C4-2B (cell line): Measurements from ENCODE around the gene PBRM1.

Experiments
- H3K27ac ChIP-seq: fragments of 450-650 bp; 2 replicates; pipeline ENCODE4 v1.5.1; 2017
- ZFX ChIP-seq: fragments of 450-650 bp; IDR thresholded peaks from 2 replicates; pipeline ENCODE4 v1.6.1; 2017
- TF ChIP-seq, protein P1 (sequence below): fragments of 450-650 bp; conservative IDR thresholded peaks from 2 replicates; pipeline ENCODE4 v1.5.1; 2017; ENCODE audit warnings: mild to moderate bottlenecking

PBRM1 gene

DNA sequence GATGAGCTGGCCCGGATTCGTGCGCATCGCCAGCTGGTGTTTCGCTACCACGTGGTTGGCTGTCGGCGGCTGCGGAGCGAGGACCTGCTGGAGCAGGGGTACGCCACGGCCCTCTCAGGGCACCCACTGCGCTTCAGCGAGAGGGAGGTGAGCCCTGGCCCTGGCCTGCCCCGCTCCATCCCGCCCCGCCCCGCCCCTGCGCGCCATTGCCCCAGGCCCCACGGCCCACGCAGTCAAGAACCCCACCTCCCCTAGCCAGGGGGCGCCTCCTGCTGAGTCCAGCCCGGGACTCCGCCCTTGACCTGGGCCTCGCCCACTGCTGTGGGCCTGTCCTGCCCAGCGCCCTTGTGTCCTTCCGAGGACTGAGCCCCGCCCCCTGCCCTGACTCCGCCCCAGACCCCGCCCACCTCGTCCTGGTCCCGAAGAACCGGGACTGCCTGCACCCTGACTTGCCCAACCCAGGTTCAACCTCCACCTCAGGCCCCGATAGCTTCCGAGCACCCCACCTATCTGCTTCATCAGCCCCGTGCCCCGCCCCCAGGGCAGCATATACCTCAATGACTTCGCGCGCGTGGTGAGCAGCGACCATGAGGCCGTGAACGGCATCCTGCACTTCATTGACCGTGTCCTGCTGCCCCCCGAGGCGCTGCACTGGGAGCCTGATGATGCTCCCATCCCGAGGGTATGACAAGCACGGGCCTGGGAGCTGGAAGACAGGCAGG is 166.8 kb downstream of the PBRM1 start:
- no peak overlapping the region for H3K27ac ChIP-seq
- TF ChIP-seq ZFX, result no peak
- TF ChIP-seq, protein P1, sequence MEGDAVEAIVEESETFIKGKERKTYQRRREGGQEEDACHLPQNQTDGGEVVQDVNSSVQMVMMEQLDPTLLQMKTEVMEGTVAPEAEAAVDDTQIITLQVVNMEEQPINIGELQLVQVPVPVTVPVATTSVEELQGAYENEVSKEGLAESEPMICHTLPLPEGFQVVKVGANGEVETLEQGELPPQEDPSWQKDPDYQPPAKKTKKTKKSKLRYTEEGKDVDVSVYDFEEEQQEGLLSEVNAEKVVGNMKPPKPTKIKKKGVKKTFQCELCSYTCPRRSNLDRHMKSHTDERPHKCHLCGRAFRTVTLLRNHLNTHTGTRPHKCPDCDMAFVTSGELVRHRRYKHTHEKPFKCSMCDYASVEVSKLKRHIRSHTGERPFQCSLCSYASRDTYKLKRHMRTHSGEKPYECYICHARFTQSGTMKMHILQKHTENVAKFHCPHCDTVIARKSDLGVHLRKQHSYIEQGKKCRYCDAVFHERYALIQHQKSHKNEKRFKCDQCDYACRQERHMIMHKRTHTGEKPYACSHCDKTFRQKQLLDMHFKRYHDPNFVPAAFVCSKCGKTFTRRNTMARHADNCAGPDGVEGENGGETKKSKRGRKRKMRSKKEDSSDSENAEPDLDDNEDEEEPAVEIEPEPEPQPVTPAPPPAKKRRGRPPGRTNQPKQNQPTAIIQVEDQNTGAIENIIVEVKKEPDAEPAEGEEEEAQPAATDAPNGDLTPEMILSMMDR, result no peak

DNA sequence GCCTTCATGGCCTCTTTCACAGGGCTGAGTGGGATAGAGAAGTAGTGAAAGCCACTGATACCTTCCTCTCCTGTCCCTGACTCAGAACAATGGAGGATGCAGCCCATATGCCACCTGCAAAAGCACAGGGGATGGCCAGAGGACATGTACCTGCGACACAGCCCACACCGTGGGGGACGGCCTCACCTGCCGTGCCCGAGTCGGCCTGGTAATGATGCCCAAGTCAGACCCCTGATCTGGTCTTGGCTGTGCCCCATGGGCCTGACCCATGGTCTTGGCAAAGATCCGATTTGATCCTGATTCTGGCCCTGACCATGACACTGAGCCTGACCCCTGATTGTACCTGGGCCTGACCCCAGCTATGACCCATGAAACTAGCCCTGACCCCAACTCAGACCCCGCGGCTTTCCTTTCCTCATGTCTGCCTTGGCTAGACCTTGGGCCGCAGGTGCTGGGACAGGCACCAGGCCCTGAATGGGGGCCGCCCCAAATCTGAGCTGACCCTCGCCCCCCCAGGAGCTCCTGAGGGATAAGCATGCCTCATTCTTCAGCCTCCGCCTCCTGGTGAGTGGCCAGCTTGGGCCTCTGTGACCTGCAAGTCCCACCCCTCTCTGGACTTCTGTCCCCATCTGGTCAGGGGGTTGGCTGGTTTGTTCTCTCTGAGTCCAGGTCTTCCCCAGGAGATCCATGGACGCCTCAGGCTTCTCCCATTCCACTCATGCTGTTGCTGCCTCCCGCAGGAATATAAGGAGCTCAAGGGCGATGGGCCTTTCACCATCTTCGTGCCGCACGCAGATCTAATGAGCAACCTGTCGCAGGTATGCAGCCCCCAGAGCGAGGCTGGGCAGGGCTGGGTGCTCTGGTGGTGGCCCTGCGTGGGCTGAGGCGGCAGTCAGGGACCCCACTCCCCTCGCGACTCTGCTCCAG is 167.7 kb downstream of the PBRM1 start:
- H3K27ac ChIP-seq, result no peak overlapping the region
- TF ChIP-seq, protein P1, result no peak
- no peak for TF ChIP-seq ZFX

DNA sequence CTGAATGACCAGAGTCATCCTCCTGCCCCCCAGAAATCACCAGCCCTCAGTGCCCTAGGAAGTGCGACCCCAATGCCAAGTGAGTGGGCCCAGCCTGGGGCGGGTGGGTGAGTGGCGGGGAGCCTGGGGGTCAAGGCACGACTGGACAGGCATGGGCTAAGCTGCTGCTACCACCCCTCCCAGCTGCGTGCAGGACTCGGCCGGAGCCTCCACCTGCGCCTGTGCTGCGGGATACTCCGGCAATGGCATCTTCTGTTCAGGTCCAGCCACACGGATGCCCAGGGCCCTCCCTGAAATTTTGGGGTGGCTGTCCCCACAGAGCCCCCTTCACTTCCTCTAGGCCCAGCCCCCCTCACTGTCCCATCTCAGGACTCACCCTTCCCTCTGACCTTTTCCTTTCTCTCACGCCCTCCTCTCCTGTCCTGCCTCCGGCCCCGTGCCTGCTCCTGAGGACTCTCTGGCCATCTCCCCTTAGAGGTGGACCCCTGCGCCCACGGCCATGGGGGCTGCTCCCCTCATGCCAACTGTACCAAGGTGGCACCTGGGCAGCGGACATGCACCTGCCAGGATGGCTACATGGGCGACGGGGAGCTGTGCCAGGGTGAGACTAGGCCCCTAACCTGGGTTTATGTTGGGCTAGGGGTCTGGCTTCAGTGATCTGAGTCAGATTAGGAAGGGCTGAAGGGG is 169.1 kb downstream of the PBRM1 start:
- TF ChIP-seq, protein P1, result no peak
- no peak for TF ChIP-seq ZFX
- H3K27ac ChIP-seq, result no peak overlapping the region

DNA sequence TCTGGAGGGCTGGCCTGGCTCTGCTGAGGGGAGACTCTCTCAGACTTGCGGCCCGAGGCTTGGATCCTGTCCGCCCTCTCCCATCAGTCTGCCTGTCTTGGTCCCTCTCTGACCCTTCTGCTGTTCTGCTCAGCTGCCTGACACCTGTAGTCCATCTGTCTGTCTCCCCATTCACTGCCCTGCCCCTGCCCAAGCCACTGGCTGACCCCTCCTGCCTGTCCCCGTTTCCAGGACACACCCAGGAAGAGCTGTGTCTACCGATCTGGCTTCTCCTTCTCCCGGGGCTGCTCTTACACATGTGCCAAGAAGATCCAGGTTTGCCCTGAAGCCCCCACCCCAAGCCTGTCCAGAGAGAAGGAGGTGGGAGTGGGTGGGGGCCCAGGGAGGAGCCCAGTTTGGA is 170.5 kb downstream of the PBRM1 start:
- TF ChIP-seq ZFX, result no peak
- TF ChIP-seq, protein P1, result no peak
- H3K27ac ChIP-seq, result no peak overlapping the region

DNA sequence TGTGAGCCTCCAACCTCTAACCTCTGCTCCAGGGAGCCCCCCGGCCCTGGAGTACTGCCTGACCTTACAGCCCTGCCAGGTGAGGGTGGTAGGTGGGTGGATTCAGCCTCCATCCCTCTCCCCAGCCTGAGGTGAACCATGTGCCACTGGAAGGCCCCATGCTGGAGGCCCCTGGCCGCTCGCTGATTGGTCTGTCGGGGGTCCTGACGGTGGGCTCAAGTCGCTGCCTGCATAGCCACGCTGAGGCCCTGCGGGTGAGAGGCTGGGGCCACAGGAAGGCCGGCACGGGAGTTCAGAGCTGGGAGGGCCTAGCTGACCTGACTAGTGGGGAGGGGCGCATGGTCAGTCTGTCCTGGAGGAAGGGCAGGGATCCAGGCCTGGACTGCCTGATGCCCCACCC is 171.1 kb downstream of the PBRM1 start:
- H3K27ac ChIP-seq, result no peak overlapping the region
- TF ChIP-seq ZFX, result no peak
- TF ChIP-seq, protein P1, result no peak

DNA sequence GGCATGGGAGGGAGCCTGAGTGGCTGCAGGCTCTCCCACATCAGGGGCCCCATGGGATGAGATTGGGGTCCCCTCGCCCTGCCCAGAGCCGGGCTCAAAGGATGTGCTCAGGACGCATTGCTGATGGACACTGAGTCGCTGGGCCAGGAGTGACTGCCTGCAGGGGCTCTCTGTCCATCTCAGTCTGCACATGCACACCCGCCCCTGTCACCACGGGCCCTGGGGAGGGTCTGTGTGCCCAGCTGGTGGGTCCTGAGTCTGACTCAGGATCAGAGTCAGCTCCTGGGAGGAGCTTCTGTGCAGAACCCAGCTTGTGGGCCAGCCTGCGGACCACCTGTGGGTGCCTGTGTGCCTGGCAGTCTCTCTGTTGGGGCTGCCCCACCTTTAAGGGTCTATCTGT is 172.4 kb downstream of the PBRM1 start:
- no peak overlapping the region for H3K27ac ChIP-seq
- no peak for TF ChIP-seq ZFX
- TF ChIP-seq, protein P1, result no peak

DNA sequence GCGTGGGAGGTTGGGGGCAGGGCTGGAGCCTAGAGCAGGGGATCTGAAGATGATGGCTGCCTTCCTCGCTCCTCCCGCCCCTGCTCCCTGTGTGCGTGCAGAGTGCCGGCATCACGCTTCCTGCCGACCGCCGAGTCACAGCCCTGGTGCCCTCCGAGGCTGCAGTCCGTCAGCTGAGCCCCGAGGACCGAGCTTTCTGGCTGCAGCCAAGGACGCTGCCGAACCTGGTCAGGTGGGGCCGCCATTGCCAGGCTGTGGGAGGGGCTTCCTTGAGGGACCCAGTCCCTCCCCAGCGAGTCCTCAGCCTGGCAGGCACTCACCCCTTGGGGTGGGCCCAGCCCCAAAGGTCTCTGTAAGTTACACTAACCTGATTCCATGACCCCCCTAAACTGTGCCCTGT is 173.0 kb downstream of the PBRM1 start:
- TF ChIP-seq ZFX, result no peak
- TF ChIP-seq, protein P1, result no peak
- no peak overlapping the region for H3K27ac ChIP-seq
